ENCODE results near the gene ATXN7L3. TPM values are rescaled to one million over a fixed set of nuclear protein-coding genes. Genes with fewer than 3 reads are reported as not detected.

The ATXN7L3 gene
- total RNA-seq, 1 donor from 2014 or later = 38.9 TPM

DNA sequence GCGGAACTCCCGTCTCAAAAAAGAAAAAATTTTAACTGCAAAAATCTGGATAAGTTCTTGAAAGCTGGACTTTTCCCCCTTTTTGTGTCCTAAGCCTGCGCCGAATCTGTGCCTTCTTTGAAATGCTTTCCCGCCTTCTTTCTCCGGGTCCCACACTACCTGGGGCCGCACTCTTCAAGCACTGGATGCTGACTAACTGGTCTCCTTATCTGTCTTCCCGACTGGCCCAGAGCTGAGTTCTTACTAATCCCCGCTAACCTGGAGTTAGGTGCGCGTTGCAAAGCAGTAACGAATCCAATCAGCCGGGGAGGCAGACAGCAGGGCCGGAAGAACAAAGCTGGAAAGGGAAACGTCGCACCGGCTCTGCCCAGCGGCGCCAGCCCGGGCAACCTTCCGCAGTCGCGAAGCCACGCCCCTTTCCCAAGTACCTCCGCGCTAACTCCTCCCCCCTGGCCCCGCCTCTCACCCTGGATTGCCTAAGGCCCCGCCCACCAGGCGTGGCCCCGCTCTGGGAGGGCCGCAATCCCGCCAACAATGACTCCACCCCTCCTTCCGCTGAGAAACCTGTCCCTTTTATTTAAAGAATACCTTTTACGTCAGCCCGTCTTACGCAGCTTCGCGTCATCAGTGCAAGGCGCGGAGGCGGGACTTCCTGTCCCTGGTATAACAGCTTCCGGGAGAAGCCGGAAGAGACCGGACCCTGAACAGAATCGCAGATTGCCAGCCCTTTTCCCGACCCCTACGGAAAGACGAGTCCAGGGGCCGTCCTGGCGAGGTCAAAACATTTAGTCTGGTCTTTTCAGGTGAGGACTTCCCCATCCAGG lies 13.2 kb downstream of the ATXN7L3 start, which contains the start of gene TMUB2:
TSS of gene TMUB2 (plus strand) at position 666 of the 824 bp plus-strand sequence. CDS start 737 bp downstream, outside the sequence.
- Mint-ChIP-seq H3K4me3 (peak within 1 kb of the TSS; percentile 99), H3K36me3 (peaks cover 17% of the 10 kb centered on the region), H3K4me1 (peaks cover 33% of the 10 kb centered on the region), H3K9me3 (peaks cover 3% of the 10 kb centered on the region), H3K27ac (peak within 1 kb of the TSS; percentile 96), H3K27me3 (ENCODE audit: insufficient read depth, low read depth) (peaks cover 17% of the 10 kb centered on the region)
- H3K9ac ChIP-seq = peak within 1 kb of the TSS; percentile 83
- peaks cover 36% of the 10 kb centered on the region for H4K20me1 ChIP-seq (ENCODE audit: low read depth)
- H3K79me2 ChIP-seq (ENCODE audit: low read depth) = peaks cover 64% of the 10 kb centered on the region
- peak within 1 kb of the TSS; percentile 92 for H3K4me2 ChIP-seq
- H3F3A ChIP-seq (ENCODE audit: low read depth) = peaks cover 25% of the 10 kb centered on the region
- TF ChIP-seq, protein P1, sequence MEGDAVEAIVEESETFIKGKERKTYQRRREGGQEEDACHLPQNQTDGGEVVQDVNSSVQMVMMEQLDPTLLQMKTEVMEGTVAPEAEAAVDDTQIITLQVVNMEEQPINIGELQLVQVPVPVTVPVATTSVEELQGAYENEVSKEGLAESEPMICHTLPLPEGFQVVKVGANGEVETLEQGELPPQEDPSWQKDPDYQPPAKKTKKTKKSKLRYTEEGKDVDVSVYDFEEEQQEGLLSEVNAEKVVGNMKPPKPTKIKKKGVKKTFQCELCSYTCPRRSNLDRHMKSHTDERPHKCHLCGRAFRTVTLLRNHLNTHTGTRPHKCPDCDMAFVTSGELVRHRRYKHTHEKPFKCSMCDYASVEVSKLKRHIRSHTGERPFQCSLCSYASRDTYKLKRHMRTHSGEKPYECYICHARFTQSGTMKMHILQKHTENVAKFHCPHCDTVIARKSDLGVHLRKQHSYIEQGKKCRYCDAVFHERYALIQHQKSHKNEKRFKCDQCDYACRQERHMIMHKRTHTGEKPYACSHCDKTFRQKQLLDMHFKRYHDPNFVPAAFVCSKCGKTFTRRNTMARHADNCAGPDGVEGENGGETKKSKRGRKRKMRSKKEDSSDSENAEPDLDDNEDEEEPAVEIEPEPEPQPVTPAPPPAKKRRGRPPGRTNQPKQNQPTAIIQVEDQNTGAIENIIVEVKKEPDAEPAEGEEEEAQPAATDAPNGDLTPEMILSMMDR (IDR thresholded peaks at IDR 0.05) = no peak
- TF ChIP-seq EZH2 (IDR thresholded peaks at IDR 0.05) (no peak), EZH2phosphoT487 (IDR thresholded peaks at IDR 0.05) (no peak)
- H3K4me1 ChIP-seq = peaks cover 16% of the 10 kb centered on the region
- no peaks in the 10 kb centered on the region for H3K9me3 ChIP-seq (ENCODE audit: low read depth)
- H3K27me3 ChIP-seq = no peaks in the 10 kb centered on the region
- peak within 1 kb of the TSS; percentile 88 for H3K4me3 ChIP-seq
- peak within 1 kb of the TSS; percentile 100 for H2AFZ ChIP-seq (replicated peaks)
- H3K27ac ChIP-seq = peak within 1 kb of the TSS; percentile 83
- peak; percentile 100 for DNase-seq (ENCODE audit: low spot score)
- peaks cover 7% of the 10 kb centered on the region for H3K36me3 ChIP-seq

GRCh38 chr17:44184212-44184810 lies 15.4 kb downstream of the ATXN7L3 start:
- peak overlapping the region; percentile 73 for H3K4me2 ChIP-seq

DNA sequence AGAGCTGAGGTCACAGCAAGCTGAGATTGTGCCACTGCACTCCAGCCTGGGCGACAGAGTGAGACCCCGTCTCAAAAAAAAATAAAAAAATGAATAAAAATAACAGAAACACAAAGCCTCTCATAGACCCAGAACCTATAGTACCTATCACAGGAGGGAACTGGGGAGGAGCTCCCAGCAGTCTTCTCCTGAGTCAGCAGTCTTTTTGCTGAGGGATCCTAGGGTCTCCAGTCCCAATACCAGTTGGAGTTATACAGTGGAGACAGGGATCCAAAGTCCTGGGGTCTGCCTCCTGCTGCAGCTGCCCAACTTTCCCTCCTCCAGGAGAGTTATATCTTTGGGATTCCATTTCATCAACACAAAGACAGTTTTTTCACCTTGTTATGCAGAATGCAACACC lies 16.7 kb downstream of the ATXN7L3 start:
- peaks cover 58% of the 10 kb centered on the region for H3K79me2 ChIP-seq (ENCODE audit: low read depth)
- DNase-seq (ENCODE audit: low spot score) = no peak

More at GRCh38 chr17:44184212-44184810, 15.4 kb downstream of the ATXN7L3 start:
- no peaks in the 10 kb centered on the region for H3K27me3 ChIP-seq
- Mint-ChIP-seq H3K27ac (no peak overlapping the region), H3K36me3 (peaks cover 13% of the 10 kb centered on the region), H3K4me1 (peaks cover 31% of the 10 kb centered on the region), H3K27me3 (ENCODE audit: insufficient read depth, low read depth) (peaks cover 15% of the 10 kb centered on the region), H3K9me3 (peaks cover 3% of the 10 kb centered on the region), H3K4me3 (peak overlapping the region; percentile 41)
- H3K79me2 ChIP-seq (ENCODE audit: low read depth) = peaks cover 65% of the 10 kb centered on the region
- peaks cover 16% of the 10 kb centered on the region for H3K4me1 ChIP-seq
- no peak for DNase-seq (ENCODE audit: low spot score)
- no peak overlapping the region for H3K9ac ChIP-seq
- H4K20me1 ChIP-seq (ENCODE audit: low read depth) = peaks cover 36% of the 10 kb centered on the region
- H3K9me3 ChIP-seq (ENCODE audit: low read depth) = no peaks in the 10 kb centered on the region
- no peak overlapping the region for H3K4me3 ChIP-seq
- H3K27ac ChIP-seq = no peak overlapping the region
- TF ChIP-seq, protein P1 (IDR thresholded peaks at IDR 0.05) = no peak
- no peak for TF ChIP-seq EZH2phosphoT487 (IDR thresholded peaks at IDR 0.05)
- peaks cover 7% of the 10 kb centered on the region for H3K36me3 ChIP-seq
- no peak overlapping the region for H2AFZ ChIP-seq (replicated peaks)
- peaks cover 12% of the 10 kb centered on the region for H3F3A ChIP-seq (ENCODE audit: low read depth)

More for the DNA sequence above, 16.7 kb downstream of the ATXN7L3 start:
- peaks cover 13% of the 10 kb centered on the region for H3K27me3 Mint-ChIP-seq (ENCODE audit: insufficient read depth, low read depth)
- Histone ChIP-seq H3K4me2 (no peak overlapping the region), H3K36me3 (peaks cover 7% of the 10 kb centered on the region), H3K9me3 (ENCODE audit: low read depth) (no peaks in the 10 kb centered on the region), H3K9ac (no peak overlapping the region), H3F3A (ENCODE audit: low read depth) (peaks cover 12% of the 10 kb centered on the region), H3K4me3 (no peak overlapping the region), H3K4me1 (peaks cover 13% of the 10 kb centered on the region), H2AFZ (replicated peaks) (no peak overlapping the region), H3K27me3 (no peaks in the 10 kb centered on the region), H3K27ac (no peak overlapping the region), H4K20me1 (ENCODE audit: low read depth) (peaks cover 36% of the 10 kb centered on the region)
- peaks cover 18% of the 10 kb centered on the region for H3K36me3 Mint-ChIP-seq
- H3K4me3 Mint-ChIP-seq = no peak overlapping the region
- H3K27ac Mint-ChIP-seq = no peak overlapping the region
- TF ChIP-seq EZH2phosphoT487 (IDR thresholded peaks at IDR 0.05) (no peak), EZH2 (IDR thresholded peaks at IDR 0.05) (no peak)
- TF ChIP-seq, protein P1 (IDR thresholded peaks at IDR 0.05) = no peak
- H3K9me3 Mint-ChIP-seq = peaks cover 3% of the 10 kb centered on the region
- peaks cover 25% of the 10 kb centered on the region for H3K4me1 Mint-ChIP-seq

All from neural progenitor cell (in vitro differentiated cells).